ENCODE measurements around the gene RPIA.

RPIA gene

GRCh38 chr2:88680266-88680902, 11.1 kb upstream of the RPIA start:
- Histone ChIP-seq H3K36me3 (replicated peaks) (no peaks in the 10 kb centered on the region), H3K27ac (no peak overlapping the region), H3K27me3 (replicated peaks) (no peaks in the 10 kb centered on the region), H3K4me3 (ENCODE audit: low read depth, low read length) (no peak overlapping the region)
- TF ChIP-seq, protein P1, sequence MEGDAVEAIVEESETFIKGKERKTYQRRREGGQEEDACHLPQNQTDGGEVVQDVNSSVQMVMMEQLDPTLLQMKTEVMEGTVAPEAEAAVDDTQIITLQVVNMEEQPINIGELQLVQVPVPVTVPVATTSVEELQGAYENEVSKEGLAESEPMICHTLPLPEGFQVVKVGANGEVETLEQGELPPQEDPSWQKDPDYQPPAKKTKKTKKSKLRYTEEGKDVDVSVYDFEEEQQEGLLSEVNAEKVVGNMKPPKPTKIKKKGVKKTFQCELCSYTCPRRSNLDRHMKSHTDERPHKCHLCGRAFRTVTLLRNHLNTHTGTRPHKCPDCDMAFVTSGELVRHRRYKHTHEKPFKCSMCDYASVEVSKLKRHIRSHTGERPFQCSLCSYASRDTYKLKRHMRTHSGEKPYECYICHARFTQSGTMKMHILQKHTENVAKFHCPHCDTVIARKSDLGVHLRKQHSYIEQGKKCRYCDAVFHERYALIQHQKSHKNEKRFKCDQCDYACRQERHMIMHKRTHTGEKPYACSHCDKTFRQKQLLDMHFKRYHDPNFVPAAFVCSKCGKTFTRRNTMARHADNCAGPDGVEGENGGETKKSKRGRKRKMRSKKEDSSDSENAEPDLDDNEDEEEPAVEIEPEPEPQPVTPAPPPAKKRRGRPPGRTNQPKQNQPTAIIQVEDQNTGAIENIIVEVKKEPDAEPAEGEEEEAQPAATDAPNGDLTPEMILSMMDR (IDR thresholded peaks at IDR 0.05; ENCODE audit: low read depth, low read length, missing control alignments), result no peak
- no peak for DNase-seq
- in situ Hi-C loops (cut with HindIII; ENCODE audit: low pct_ligation_motif_present, low sequenced_read_pairs), result no loop called here

- Histone ChIP-seq H3K4me3 (ENCODE audit: low read depth, low read length) (no peak overlapping the region), H3K27me3 (replicated peaks) (no peaks in the 10 kb centered on the region), H3K27ac (no peak overlapping the region), H3K36me3 (replicated peaks) (no peaks in the 10 kb centered on the region)
- no peak for DNase-seq
- in situ Hi-C loops (cut with HindIII; ENCODE audit: low pct_ligation_motif_present, low sequenced_read_pairs), result no loop called here
- TF ChIP-seq, protein P1 (IDR thresholded peaks at IDR 0.05; ENCODE audit: low read depth, low read length, missing control alignments), result no peak
Observed at GRCh38 chr2:88680916-88681315, 10.6 kb upstream of the RPIA start.

- Histone ChIP-seq H3K4me3 (ENCODE audit: low read depth, low read length) (no peak overlapping the region), H3K27me3 (replicated peaks) (no peaks in the 10 kb centered on the region), H3K36me3 (replicated peaks) (no peaks in the 10 kb centered on the region), H3K27ac (no peak overlapping the region)
- TF ChIP-seq, protein P1 (IDR thresholded peaks at IDR 0.05; ENCODE audit: low read depth, low read length, missing control alignments), result no peak
- in situ Hi-C loops (cut with HindIII; ENCODE audit: low pct_ligation_motif_present, low sequenced_read_pairs), result no loop called here
- DNase-seq, result no peak
Observed at GRCh38 chr2:88683160-88684021, 8.1 kb upstream of the RPIA start.

GRCh38 chr2:88684519-88684918, 7.0 kb upstream of the RPIA start:
- H3K27ac ChIP-seq, result no peak overlapping the region
- DNase-seq, result no peak
- no peaks in the 10 kb centered on the region for H3K27me3 ChIP-seq (replicated peaks)
- TF ChIP-seq, protein P1 (IDR thresholded peaks at IDR 0.05; ENCODE audit: low read depth, low read length, missing control alignments), result no peak
- H3K4me3 ChIP-seq (ENCODE audit: low read depth, low read length), result no peak overlapping the region
- in situ Hi-C loops (cut with HindIII; ENCODE audit: low pct_ligation_motif_present, low sequenced_read_pairs), result no loop called here
- H3K36me3 ChIP-seq (replicated peaks), result no peaks in the 10 kb centered on the region

DNA sequence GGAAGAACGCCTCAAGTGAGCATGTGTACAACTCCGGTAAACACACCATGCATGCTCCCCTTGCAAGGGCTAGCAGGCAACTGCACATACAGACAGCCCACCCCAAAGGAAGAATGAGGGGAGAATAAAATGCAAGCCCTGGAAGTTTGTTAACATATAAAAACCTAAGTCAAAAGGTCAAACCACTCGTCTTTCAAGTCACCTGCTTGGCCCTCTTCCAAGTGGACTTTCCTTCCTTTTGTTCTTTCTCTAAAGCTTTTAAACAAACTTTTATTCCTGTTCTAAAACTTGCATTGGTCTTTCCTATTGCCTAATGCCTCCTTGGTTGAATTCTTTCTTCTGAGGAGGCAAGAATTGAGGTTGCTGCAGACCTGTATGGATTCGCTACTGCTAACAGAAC, 5.2 kb upstream of the RPIA start:
- Histone ChIP-seq H3K36me3 (replicated peaks) (no peaks in the 10 kb centered on the region), H3K27me3 (replicated peaks) (no peaks in the 10 kb centered on the region), H3K4me3 (ENCODE audit: low read depth, low read length) (no peak overlapping the region), H3K27ac (no peak overlapping the region)
- TF ChIP-seq, protein P1 (IDR thresholded peaks at IDR 0.05; ENCODE audit: low read depth, low read length, missing control alignments), result no peak
- no peak for DNase-seq
- in situ Hi-C loops (cut with HindIII; ENCODE audit: low pct_ligation_motif_present, low sequenced_read_pairs), result no loop called here

Data from brain microvascular endothelial cell (primary cell).